ENCODE data around the gene CTSF. TPM values are rescaled to one million over a fixed set of nuclear protein-coding genes. Genes with fewer than 3 reads are reported as not detected.

CTSF gene
- total RNA-seq, 1 experiment from 2014 or later, result 0.34 TPM

- TF ChIP-seq, protein P1, sequence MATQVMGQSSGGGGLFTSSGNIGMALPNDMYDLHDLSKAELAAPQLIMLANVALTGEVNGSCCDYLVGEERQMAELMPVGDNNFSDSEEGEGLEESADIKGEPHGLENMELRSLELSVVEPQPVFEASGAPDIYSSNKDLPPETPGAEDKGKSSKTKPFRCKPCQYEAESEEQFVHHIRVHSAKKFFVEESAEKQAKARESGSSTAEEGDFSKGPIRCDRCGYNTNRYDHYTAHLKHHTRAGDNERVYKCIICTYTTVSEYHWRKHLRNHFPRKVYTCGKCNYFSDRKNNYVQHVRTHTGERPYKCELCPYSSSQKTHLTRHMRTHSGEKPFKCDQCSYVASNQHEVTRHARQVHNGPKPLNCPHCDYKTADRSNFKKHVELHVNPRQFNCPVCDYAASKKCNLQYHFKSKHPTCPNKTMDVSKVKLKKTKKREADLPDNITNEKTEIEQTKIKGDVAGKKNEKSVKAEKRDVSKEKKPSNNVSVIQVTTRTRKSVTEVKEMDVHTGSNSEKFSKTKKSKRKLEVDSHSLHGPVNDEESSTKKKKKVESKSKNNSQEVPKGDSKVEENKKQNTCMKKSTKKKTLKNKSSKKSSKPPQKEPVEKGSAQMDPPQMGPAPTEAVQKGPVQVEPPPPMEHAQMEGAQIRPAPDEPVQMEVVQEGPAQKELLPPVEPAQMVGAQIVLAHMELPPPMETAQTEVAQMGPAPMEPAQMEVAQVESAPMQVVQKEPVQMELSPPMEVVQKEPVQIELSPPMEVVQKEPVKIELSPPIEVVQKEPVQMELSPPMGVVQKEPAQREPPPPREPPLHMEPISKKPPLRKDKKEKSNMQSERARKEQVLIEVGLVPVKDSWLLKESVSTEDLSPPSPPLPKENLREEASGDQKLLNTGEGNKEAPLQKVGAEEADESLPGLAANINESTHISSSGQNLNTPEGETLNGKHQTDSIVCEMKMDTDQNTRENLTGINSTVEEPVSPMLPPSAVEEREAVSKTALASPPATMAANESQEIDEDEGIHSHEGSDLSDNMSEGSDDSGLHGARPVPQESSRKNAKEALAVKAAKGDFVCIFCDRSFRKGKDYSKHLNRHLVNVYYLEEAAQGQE (IDR thresholded peaks at IDR 0.05; ENCODE audit: low read depth), result no peak
These were observed 30.6 kb upstream of the CTSF start (continued) for GRCh38 chr11:66598993-66599392.

DNA sequence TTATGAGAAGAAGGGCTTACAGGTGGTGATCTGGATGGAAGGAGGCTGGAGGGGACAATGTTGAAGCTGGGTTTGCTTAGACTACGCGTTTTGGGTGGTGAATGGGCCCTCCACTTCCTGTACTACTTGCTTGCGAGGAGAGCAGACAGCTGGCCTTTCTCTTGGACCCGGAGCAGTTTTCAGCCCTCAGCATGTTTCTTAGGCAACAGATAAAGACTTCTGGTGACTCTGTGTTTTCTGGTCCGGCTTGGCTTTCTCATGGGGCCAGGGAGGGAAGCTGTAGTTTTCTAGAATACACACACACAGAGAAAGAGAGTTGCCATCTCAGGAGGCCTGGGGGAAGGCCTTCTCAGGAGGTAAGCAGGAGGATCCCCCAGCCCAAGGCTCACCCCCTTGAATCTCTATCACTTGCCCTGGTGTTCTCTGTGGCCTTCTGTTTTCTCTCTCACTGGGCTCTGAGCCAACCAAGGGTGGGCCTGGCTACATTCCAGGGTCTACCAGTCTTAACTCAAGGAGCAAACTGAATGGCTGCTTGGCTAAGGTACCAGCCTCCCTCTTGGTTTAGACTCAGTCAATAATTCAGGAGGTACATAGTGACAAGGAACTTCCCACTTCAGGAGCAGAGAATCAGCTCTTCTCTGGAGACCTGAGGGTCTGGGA is 27.0 kb upstream of the CTSF start:
- intact Hi-C loops (cut with micrococcal nuclease), result no loop called here
- POLR2A ChIA-PET, result no interaction called here
- peaks cover 2 to 4% of the 10 kb centered on the region in 2 experiments; a peak in 1 of 4 replicates for H3K36me3 ChIP-seq (ENCODE audit: control insufficient read depth in 1 of 2, insufficient read depth in 2 of 2, low read length in 2 of 2)
- peaks cover 4 to 20% of the 10 kb centered on the region in 2 experiments for H3K4me1 ChIP-seq (ENCODE audit: control insufficient read depth in 1 of 2, insufficient read depth in 2 of 2, low read length in 2 of 2)
- H3K4me2 ChIP-seq (ENCODE audit: low read length), result no peak overlapping the region
- BruUV-seq (replicated peaks), result no TSS peak
- TF ChIP-seq EGR1 (IDR thresholded peaks at IDR 0.05; ENCODE audit: low read depth), result no peak
- no peak for TF ChIP-seq RAD21 (IDR thresholded peaks at IDR 0.05; ENCODE audit: low read depth)
- TF ChIP-seq, protein P2, sequence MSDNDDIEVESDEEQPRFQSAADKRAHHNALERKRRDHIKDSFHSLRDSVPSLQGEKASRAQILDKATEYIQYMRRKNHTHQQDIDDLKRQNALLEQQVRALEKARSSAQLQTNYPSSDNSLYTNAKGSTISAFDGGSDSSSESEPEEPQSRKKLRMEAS (IDR thresholded peaks at IDR 0.05), result no peak
- TF ChIP-seq, protein P3, sequence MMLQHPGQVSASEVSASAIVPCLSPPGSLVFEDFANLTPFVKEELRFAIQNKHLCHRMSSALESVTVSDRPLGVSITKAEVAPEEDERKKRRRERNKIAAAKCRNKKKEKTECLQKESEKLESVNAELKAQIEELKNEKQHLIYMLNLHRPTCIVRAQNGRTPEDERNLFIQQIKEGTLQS (IDR thresholded peaks at IDR 0.05), result no peak
- TF ChIP-seq ZNF274 (IDR thresholded peaks at IDR 0.05; ENCODE audit: low read depth, low read length), result no peak
- no peak for TF ChIP-seq FOSL1 (IDR thresholded peaks at IDR 0.05; ENCODE audit: low read depth)
- no peak for TF ChIP-seq SIN3A (IDR thresholded peaks at IDR 0.05; ENCODE audit: low read depth)
- TF ChIP-seq, protein P1 (IDR thresholded peaks at IDR 0.05; ENCODE audit: low read depth), result no peak
- peaks cover 0 to 2% of the 10 kb centered on the region in 2 experiments; a peak in 1 of 4 replicates for H3K9me3 ChIP-seq (ENCODE audit: control insufficient read depth in 1 of 2, insufficient read depth in 1 of 2, low read depth in 1 of 2, low read length in 2 of 2)
- no peaks in the 10 kb centered on the region for H3K9me2 ChIP-seq (ENCODE audit: insufficient read depth)
- H3K27me3 ChIP-seq (ENCODE audit: insufficient read depth, low read length), result no peaks in the 10 kb centered on the region
- no peaks in the 10 kb centered on the region for H4K20me1 ChIP-seq (ENCODE audit: insufficient read depth)
- H3K4me3 ChIP-seq (replicated peaks in 1 of 2; ENCODE audit: low read depth in 1 of 2, low read length in 2 of 2), result no peak overlapping the region
- H3K9ac ChIP-seq (ENCODE audit: low read length), result no peak overlapping the region
- no peak overlapping the region for H3K27ac ChIP-seq (ENCODE audit: low read depth, low read length)
- ATAC-seq, result no peak
- CTCF ChIA-PET, result no interaction called here
- H3K79me2 ChIP-seq (ENCODE audit: insufficient read depth, low read length), result peaks cover 12% of the 10 kb centered on the region; the same call in 1 of the 2 replicates
- H2AFZ ChIP-seq (ENCODE audit: low read depth, low read length, poor library complexity, severe bottlenecking), result no peak overlapping the region
- RAD21 ChIA-PET (ENCODE audit: low non-redundant PET in 1 of 2, low total read pairs in 2 of 2, uncharacterized antibody in 2 of 2, unreplicated experiment in 2 of 2), result no interaction called here
- DNase-seq (ENCODE audit: low read depth, low spot score), result no peak

Measured in HCT116 (cell line).